Measurements from ENCODE around the gene PLAC8L1.

Gene PLAC8L1

GRCh38 chr5:146078566-146078965 lies 26.8 kb downstream of the PLAC8L1 start:
- no peak for DNase-seq

- DNase-seq: no peak
These were observed 28.9 kb downstream of the PLAC8L1 start for GRCh38 chr5:146076455-146076854.

GRCh38 chr5:146076028-146076427 lies 29.3 kb downstream of the PLAC8L1 start:
- DNase-seq: no peak

GRCh38 chr5:146073239-146073900 lies 32.0 kb downstream of the PLAC8L1 start:
- no peak for DNase-seq

- DNase-seq: no peak
These were observed 32.8 kb downstream of the PLAC8L1 start for GRCh38 chr5:146072595-146072994.

- DNase-seq: no peak
These were observed 34.2 kb downstream of the PLAC8L1 start for GRCh38 chr5:146071171-146071570.

- DNase-seq: no peak
These were observed 34.6 kb downstream of the PLAC8L1 start for GRCh38 chr5:146070746-146071145.

GRCh38 chr5:146069780-146070099 lies 35.6 kb downstream of the PLAC8L1 start:
- no peak for DNase-seq

GRCh38 chr5:146068977-146069779 lies 36.2 kb downstream of the PLAC8L1 start:
- no peak for DNase-seq

- no peak for DNase-seq
These were observed 37.2 kb downstream of the PLAC8L1 start for GRCh38 chr5:146068206-146068605.

- no peak for DNase-seq
These were observed 38.4 kb downstream of the PLAC8L1 start for GRCh38 chr5:146066968-146067367.

GRCh38 chr5:146060221-146060585 lies 45.2 kb downstream of the PLAC8L1 start:
- DNase-seq: no peak

GRCh38 chr5:146059460-146060220 lies 45.7 kb downstream of the PLAC8L1 start:
- no peak for DNase-seq

- no peak for DNase-seq
These were observed 49.9 kb downstream of the PLAC8L1 start for GRCh38 chr5:146055432-146055831.

- DNase-seq: no peak
These were observed 52.6 kb downstream of the PLAC8L1 start for GRCh38 chr5:146052780-146053179.

GRCh38 chr5:146051678-146052077 lies 53.7 kb downstream of the PLAC8L1 start:
- DNase-seq: no peak

GRCh38 chr5:146050086-146050485 lies 55.3 kb downstream of the PLAC8L1 start:
- no peak for DNase-seq

GRCh38 chr5:146049704-146050026 lies 55.7 kb downstream of the PLAC8L1 start:
- DNase-seq: no peak

- peak; percentile 4 to 14 for DNase-seq
These were observed 56.2 kb downstream of the PLAC8L1 start for GRCh38 chr5:146048994-146049703.

GRCh38 chr5:146047396-146047795 lies 58.0 kb downstream of the PLAC8L1 start:
- no peak for DNase-seq

GRCh38 chr5:146043722-146044121 lies 61.7 kb downstream of the PLAC8L1 start:
- no peak for DNase-seq

GRCh38 chr5:146042628-146043279 lies 62.6 kb downstream of the PLAC8L1 start:
- DNase-seq: no peak

Measured in NCI-H1930 (cell line).